ENCODE results near the gene ZC2HC1C.

GRCh38 chr14:75128596-75128990 is 59.2 kb downstream of the ZC2HC1C start:
- TF ChIP-seq, protein P1, sequence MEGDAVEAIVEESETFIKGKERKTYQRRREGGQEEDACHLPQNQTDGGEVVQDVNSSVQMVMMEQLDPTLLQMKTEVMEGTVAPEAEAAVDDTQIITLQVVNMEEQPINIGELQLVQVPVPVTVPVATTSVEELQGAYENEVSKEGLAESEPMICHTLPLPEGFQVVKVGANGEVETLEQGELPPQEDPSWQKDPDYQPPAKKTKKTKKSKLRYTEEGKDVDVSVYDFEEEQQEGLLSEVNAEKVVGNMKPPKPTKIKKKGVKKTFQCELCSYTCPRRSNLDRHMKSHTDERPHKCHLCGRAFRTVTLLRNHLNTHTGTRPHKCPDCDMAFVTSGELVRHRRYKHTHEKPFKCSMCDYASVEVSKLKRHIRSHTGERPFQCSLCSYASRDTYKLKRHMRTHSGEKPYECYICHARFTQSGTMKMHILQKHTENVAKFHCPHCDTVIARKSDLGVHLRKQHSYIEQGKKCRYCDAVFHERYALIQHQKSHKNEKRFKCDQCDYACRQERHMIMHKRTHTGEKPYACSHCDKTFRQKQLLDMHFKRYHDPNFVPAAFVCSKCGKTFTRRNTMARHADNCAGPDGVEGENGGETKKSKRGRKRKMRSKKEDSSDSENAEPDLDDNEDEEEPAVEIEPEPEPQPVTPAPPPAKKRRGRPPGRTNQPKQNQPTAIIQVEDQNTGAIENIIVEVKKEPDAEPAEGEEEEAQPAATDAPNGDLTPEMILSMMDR (IDR thresholded peaks at IDR 0.05), result no peak
- no peak for TF ChIP-seq POLR2AphosphoS5 (IDR thresholded peaks at IDR 0.05)
